ENCODE measurements around the gene TRIM41.

TRIM41 gene

DNA sequence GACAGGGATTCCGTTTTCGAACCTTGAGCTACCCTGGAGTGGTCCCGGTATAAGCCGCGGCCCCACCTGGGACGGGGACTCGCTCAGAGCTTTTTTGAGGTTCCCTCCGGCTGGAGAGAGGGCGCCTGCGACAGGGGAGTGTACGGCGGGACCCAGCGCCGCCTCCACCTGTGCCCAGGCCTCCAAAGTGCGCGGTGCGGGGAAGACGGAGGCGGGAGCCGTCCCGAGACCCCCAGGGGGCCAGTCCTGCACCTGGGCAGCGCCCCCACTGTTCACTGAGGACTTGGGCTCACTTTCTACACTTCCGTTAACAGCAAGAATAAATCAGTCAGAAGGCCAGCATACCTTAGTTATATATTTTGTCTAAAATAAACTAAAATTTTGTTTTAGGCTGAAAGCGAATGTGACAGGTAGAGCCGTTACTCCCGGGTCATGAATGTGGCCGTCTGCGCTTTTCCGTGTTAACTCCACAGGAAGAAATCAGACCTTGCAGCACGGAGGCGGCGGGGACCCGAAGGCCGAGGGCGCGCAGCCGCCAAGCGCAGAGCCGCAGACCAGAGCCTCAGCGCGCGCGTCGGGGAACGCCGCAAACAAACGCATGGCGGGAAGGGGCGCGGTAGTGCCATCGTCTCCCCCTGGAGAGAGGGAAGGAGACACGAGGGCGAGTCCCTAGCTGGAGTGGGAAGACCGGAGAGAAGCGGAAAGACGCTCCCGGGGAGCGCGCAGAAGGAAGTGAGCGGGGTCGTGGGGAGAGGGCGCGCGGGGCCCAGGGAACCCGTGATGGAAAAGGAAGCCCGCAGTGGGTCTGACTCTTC, 32.2 kb upstream of the TRIM41 start:
- ATAC-seq, result peak; percentile 23
- TF ChIP-seq ESRRG (CRISPR knock-in tag; IDR thresholded peaks at IDR 0.05) (no peak), TCF4 (CRISPR knock-in tag; IDR thresholded peaks at IDR 0.05; ENCODE audit: borderline replicate concordance) (no peak)
- TF ChIP-seq, protein P1, sequence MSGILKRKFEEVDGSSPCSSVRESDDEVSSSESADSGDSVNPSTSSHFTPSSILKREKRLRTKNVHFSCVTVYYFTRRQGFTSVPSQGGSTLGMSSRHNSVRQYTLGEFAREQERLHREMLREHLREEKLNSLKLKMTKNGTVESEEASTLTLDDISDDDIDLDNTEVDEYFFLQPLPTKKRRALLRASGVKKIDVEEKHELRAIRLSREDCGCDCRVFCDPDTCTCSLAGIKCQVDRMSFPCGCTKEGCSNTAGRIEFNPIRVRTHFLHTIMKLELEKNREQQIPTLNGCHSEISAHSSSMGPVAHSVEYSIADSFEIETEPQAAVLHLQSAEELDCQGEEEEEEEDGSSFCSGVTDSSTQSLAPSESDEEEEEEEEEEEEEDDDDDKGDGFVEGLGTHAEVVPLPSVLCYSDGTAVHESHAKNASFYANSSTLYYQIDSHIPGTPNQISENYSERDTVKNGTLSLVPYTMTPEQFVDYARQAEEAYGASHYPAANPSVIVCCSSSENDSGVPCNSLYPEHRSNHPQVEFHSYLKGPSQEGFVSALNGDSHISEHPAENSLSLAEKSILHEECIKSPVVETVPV (CRISPR knock-in tag; IDR thresholded peaks at IDR 0.05), result no peak

DNA sequence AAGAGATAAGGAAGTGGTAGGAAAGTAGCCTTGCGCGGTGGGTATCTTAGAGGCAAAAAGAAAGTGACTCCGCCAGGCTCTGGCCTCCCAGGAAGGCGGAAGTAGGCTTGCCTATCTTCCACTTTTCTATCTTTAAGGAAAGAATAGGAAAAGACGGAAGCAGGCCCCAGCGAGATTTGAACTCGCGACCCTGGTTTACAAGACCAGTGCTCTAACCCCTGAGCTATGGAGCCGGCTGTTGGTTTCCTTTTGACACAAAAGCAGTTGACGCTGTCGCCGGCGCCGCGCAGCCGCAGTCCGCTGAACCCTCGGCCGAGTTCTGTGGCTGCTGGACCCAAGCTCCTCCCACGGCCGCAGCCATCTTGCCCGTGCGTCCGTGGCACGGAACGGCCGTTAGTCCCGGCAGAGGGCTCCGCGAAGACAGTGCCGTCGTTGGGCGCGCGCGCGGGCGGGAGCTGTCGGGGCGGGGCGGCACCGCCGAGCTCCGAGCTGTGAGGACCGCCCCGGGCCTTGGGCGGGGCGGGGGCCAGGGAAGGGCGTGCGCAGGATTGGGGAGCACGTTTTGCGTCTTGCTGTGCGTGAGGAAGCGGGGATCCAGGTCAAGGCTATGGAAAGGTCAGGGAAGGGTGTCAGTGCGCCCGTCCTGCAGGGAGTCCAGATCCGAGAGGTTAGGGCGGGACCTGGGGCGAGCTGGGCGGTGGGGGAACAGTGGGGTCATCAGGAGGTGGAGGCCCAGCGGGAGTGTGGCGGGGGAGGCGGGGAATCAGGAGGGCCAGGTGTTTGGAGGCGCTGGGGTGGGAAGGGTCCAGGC, 31.4 kb upstream of the TRIM41 start:
- peak; percentile 73 for ATAC-seq
- no peak for TF ChIP-seq ARNTL (CRISPR knock-in tag; IDR thresholded peaks at IDR 0.05; ENCODE audit: borderline replicate concordance, low read depth)
- TF ChIP-seq ZNF8 (CRISPR knock-in tag; IDR thresholded peaks at IDR 0.05), result no peak
- TF ChIP-seq BACH2 (CRISPR knock-in tag; IDR thresholded peaks at IDR 0.05; ENCODE audit: borderline replicate concordance), result no peak
- TF ChIP-seq TOX (CRISPR knock-in tag; IDR thresholded peaks at IDR 0.05; ENCODE audit: borderline replicate concordance), result no peak
- no peak for TF ChIP-seq SNAI2 (CRISPR knock-in tag; IDR thresholded peaks at IDR 0.05)
- no peak for TF ChIP-seq ISL1 (CRISPR knock-in tag; IDR thresholded peaks at IDR 0.05)
- TF ChIP-seq, protein P2, sequence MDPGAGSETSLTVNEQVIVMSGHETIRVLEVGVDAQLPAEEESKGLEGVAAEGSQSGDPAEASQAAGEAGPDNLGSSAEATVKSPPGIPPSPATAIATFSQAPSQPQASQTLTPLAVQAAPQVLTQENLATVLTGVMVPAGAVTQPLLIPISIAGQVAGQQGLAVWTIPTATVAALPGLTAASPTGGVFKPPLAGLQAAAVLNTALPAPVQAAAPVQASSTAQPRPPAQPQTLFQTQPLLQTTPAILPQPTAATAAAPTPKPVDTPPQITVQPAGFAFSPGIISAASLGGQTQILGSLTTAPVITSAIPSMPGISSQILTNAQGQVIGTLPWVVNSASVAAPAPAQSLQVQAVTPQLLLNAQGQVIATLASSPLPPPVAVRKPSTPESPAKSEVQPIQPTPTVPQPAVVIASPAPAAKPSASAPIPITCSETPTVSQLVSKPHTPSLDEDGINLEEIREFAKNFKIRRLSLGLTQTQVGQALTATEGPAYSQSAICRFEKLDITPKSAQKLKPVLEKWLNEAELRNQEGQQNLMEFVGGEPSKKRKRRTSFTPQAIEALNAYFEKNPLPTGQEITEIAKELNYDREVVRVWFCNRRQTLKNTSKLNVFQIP (CRISPR knock-in tag; IDR thresholded peaks at IDR 0.05; ENCODE audit: borderline replicate concordance, low read depth), result no peak
- TF ChIP-seq, protein P3, sequence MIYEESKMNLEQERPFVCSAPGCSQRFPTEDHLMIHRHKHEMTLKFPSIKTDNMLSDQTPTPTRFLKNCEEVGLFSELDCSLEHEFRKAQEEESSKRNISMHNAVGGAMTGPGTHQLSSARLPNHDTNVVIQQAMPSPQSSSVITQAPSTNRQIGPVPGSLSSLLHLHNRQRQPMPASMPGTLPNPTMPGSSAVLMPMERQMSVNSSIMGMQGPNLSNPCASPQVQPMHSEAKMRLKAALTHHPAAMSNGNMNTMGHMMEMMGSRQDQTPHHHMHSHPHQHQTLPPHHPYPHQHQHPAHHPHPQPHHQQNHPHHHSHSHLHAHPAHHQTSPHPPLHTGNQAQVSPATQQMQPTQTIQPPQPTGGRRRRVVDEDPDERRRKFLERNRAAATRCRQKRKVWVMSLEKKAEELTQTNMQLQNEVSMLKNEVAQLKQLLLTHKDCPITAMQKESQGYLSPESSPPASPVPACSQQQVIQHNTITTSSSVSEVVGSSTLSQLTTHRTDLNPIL (CRISPR knock-in tag; IDR thresholded peaks at IDR 0.05; ENCODE audit: low read depth), result no peak
- TF ChIP-seq TCF4 (CRISPR knock-in tag; IDR thresholded peaks at IDR 0.05; ENCODE audit: borderline replicate concordance), result no peak
- TF ChIP-seq ZNF70 (CRISPR knock-in tag; IDR thresholded peaks at IDR 0.05), result no peak
- TF ChIP-seq PPARA (CRISPR knock-in tag; IDR thresholded peaks at IDR 0.05; ENCODE audit: borderline replicate concordance), result no peak
- no peak for TF ChIP-seq CSDC2 (CRISPR knock-in tag; IDR thresholded peaks at IDR 0.05)
- TF ChIP-seq OSR1 (CRISPR knock-in tag; IDR thresholded peaks at IDR 0.05), result no peak
- TF ChIP-seq, protein P4, sequence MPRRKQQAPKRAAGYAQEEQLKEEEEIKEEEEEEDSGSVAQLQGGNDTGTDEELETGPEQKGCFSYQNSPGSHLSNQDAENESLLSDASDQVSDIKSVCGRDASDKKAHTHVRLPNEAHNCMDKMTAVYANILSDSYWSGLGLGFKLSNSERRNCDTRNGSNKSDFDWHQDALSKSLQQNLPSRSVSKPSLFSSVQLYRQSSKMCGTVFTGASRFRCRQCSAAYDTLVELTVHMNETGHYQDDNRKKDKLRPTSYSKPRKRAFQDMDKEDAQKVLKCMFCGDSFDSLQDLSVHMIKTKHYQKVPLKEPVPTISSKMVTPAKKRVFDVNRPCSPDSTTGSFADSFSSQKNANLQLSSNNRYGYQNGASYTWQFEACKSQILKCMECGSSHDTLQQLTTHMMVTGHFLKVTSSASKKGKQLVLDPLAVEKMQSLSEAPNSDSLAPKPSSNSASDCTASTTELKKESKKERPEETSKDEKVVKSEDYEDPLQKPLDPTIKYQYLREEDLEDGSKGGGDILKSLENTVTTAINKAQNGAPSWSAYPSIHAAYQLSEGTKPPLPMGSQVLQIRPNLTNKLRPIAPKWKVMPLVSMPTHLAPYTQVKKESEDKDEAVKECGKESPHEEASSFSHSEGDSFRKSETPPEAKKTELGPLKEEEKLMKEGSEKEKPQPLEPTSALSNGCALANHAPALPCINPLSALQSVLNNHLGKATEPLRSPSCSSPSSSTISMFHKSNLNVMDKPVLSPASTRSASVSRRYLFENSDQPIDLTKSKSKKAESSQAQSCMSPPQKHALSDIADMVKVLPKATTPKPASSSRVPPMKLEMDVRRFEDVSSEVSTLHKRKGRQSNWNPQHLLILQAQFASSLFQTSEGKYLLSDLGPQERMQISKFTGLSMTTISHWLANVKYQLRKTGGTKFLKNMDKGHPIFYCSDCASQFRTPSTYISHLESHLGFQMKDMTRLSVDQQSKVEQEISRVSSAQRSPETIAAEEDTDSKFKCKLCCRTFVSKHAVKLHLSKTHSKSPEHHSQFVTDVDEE (CRISPR knock-in tag; IDR thresholded peaks at IDR 0.05), result no peak
- no peak for TF ChIP-seq ESRRG (CRISPR knock-in tag; IDR thresholded peaks at IDR 0.05)
- no peak for TF ChIP-seq GLIS3 (CRISPR knock-in tag; IDR thresholded peaks at IDR 0.05)

DNA sequence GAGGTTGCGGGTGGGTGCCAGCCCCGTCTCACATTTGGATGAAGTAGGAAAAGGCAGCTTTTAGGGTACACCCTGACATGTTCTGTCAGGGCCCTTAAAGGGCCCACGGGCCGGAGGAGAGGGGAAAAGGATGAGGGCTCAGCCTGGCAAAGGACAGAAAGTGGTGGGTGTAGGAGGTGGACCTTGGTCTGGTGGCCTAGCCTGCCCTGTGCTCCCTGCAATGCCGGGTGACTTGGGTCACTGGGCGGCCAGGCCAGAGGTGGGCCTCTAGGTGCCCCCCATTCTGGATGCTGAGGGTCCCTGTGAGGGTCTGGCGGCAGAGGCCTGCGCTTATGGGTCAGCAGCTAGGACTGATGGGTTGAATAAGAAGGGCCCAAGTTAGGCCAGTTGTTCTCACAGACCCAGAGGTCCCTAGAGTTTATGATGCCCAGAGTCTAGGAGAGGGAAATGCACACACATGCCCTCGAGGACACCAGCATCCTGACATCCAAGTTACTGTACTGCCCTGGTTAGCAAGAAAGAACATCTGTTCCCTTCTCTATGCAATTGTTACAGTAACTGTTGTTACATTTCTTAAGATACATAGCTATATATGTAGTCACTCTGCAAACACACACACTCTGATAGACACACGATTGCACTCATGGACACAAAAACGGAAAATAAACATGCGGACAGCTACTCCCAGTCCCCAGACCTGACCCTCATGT, 30.6 kb upstream of the TRIM41 start:
- no peak for ATAC-seq
- TF ChIP-seq ZC3H10 (CRISPR knock-in tag; IDR thresholded peaks at IDR 0.05) (no peak), TOX (CRISPR knock-in tag; IDR thresholded peaks at IDR 0.05; ENCODE audit: borderline replicate concordance) (no peak), CSDC2 (CRISPR knock-in tag; IDR thresholded peaks at IDR 0.05) (no peak), ZNF565 (CRISPR knock-in tag; conservative IDR thresholded peaks at IDR 0.05; ENCODE audit: low read depth) (no peak), TCF4 (CRISPR knock-in tag; IDR thresholded peaks at IDR 0.05; ENCODE audit: borderline replicate concordance) (no peak), GLIS3 (CRISPR knock-in tag; IDR thresholded peaks at IDR 0.05) (no peak), RARB (CRISPR knock-in tag; IDR thresholded peaks at IDR 0.05) (no peak), SNAI2 (CRISPR knock-in tag; IDR thresholded peaks at IDR 0.05) (no peak), ZFP3 (CRISPR knock-in tag; IDR thresholded peaks at IDR 0.05) (no peak), ESRRG (CRISPR knock-in tag; IDR thresholded peaks at IDR 0.05) (no peak)
- TF ChIP-seq, protein P2 (CRISPR knock-in tag; IDR thresholded peaks at IDR 0.05; ENCODE audit: borderline replicate concordance, low read depth), result no peak
- TF ChIP-seq, protein P5, sequence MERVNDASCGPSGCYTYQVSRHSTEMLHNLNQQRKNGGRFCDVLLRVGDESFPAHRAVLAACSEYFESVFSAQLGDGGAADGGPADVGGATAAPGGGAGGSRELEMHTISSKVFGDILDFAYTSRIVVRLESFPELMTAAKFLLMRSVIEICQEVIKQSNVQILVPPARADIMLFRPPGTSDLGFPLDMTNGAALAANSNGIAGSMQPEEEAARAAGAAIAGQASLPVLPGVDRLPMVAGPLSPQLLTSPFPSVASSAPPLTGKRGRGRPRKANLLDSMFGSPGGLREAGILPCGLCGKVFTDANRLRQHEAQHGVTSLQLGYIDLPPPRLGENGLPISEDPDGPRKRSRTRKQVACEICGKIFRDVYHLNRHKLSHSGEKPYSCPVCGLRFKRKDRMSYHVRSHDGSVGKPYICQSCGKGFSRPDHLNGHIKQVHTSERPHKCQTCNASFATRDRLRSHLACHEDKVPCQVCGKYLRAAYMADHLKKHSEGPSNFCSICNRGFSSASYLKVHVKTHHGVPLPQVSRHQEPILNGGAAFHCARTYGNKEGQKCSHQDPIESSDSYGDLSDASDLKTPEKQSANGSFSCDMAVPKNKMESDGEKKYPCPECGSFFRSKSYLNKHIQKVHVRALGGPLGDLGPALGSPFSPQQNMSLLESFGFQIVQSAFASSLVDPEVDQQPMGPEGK (CRISPR knock-in tag; IDR thresholded peaks at IDR 0.05; ENCODE audit: borderline replicate concordance), result no peak
- TF ChIP-seq, protein P3 (CRISPR knock-in tag; IDR thresholded peaks at IDR 0.05; ENCODE audit: low read depth), result no peak

All from SK-N-SH treated with all-trans-retinoic acid at 6 μM for 48 hours (cell line).